Neuronal stem cell (in vitro differentiated cells): Measurements from ENCODE around the gene NPY1R.

Source experiments
- DNase-seq: peaks from one replicate; pipeline ENCODE4 v3.0.0-alpha.2; 2013; ENCODE audit warnings: low spot score
- H2AFZ ChIP-seq: one replicate; pipeline ENCODE4 v1.6.1; 2013; ENCODE audit warnings: mild to moderate bottlenecking, low read length, inconsistent platforms
- H2AK5ac ChIP-seq: 2 replicates; pipeline ENCODE4 v1.6.1; 2013; ENCODE audit warnings: low read depth, mild to moderate bottlenecking, inconsistent platforms, low read length, moderate library complexity, mixed read lengths
- H2BK120ac ChIP-seq: 2 replicates; pipeline ENCODE4 v1.6.1; 2013; ENCODE audit warnings: low read depth, mild to moderate bottlenecking, inconsistent platforms, low read length, moderate library complexity, mixed read lengths
- H2BK12ac ChIP-seq: one replicate; pipeline ENCODE4 v1.6.1; 2013; ENCODE audit warnings: low read length, inconsistent platforms
- H2BK15ac ChIP-seq: 2 replicates; pipeline ENCODE4 v1.6.1; 2013; ENCODE audit warnings: mild to moderate bottlenecking, low read length, inconsistent platforms, mixed read lengths
- H2BK5ac ChIP-seq: one replicate; pipeline ENCODE4 v1.6.1; 2013; ENCODE audit warnings: inconsistent platforms, mild to moderate bottlenecking, low read length, moderate library complexity
- H3K14ac ChIP-seq: one replicate; pipeline ENCODE4 v1.6.1; 2013; ENCODE audit warnings: low read length, inconsistent platforms
- H3K18ac ChIP-seq: 2 replicates; pipeline ENCODE4 v1.6.1; 2013; ENCODE audit warnings: low read length, inconsistent platforms
- H3K23ac ChIP-seq: 2 replicates; pipeline ENCODE4 v1.6.1; 2013; ENCODE audit warnings: low read depth, mild to moderate bottlenecking, mixed read lengths, low read length, inconsistent platforms; ENCODE audit not compliant: poor library complexity
- H3K27ac ChIP-seq: replicated peaks from 3 replicates; pipeline ENCODE4 v1.5.1; 2013; ENCODE audit warnings: low read length, inconsistent platforms
- H3K27me3 ChIP-seq, 3 experiments: 2 replicates each; pipeline ENCODE4 v1.6.1; 2013; ENCODE audit warnings: low read length in 3 of 3, mild to moderate bottlenecking in 2 of 3, inconsistent platforms in 1 of 3, low read depth in 1 of 3, mixed read lengths in 1 of 3, moderate library complexity in 1 of 3; ENCODE audit not compliant: control insufficient read depth in 3 of 3, insufficient read depth in 3 of 3
- H3K36me3 ChIP-seq, 2 donors: replicated peaks in 1 of 2; 2 replicates each; pipeline ENCODE4 v1.6.1; 2013; ENCODE audit warnings: low read length in 2 of 2; ENCODE audit not compliant: control insufficient read depth in 2 of 2, insufficient read depth in 2 of 2
- H3K4ac ChIP-seq: 2 replicates; pipeline ENCODE4 v1.6.1; 2013; ENCODE audit warnings: inconsistent platforms, mild to moderate bottlenecking, low read length, moderate library complexity
- H3K4me1 ChIP-seq, 2 donors: 1 replicate in 1 of 2; 2 replicates in 1 of 2; pipeline ENCODE4 v1.6.1; 2013; ENCODE audit warnings: low read length in 2 of 2, low read depth in 1 of 2; ENCODE audit not compliant: control insufficient read depth in 2 of 2, insufficient read depth in 1 of 2
- H3K4me2 ChIP-seq: one replicate; pipeline ENCODE4 v1.6.1; 2013; ENCODE audit warnings: mild to moderate bottlenecking, low read length, inconsistent platforms; ENCODE audit not compliant: insufficient read depth, poor library complexity, severe bottlenecking
- H3K4me3 ChIP-seq, 2 donors: 2 replicates each; pipeline ENCODE4 v1.5.1; 2013; ENCODE audit warnings: low read length in 2 of 2, mild to moderate bottlenecking in 2 of 2, inconsistent platforms in 1 of 2, moderate library complexity in 1 of 2
- H3K79me1 ChIP-seq: one replicate; pipeline ENCODE4 v1.6.1; 2013; ENCODE audit warnings: low read depth, mild to moderate bottlenecking, inconsistent platforms, low read length, moderate library complexity
- H3K9ac ChIP-seq: one replicate; pipeline ENCODE4 v1.6.1; 2013; ENCODE audit warnings: mild to moderate bottlenecking, low read depth, low read length, inconsistent platforms; ENCODE audit not compliant: poor library complexity
- H3K9me3 ChIP-seq, 2 donors: replicated peaks in 1 of 2; 2 replicates each; pipeline versions ENCODE3 to v1.6.1; 2013; ENCODE audit warnings: low read length in 2 of 2, mild to moderate bottlenecking in 2 of 2, inconsistent platforms in 1 of 2, low read depth in 1 of 2, mixed read lengths in 1 of 2, moderate library complexity in 1 of 2; ENCODE audit not compliant: control insufficient read depth in 2 of 2, insufficient read depth in 1 of 2
- H4K8ac ChIP-seq: one replicate; pipeline ENCODE4 v1.6.1; 2013; ENCODE audit warnings: low read depth, mild to moderate bottlenecking, inconsistent platforms, low read length, moderate library complexity
- H4K91ac ChIP-seq: one replicate; pipeline ENCODE4 v1.6.1; 2013; ENCODE audit warnings: low read length, low read depth, mild to moderate bottlenecking, inconsistent platforms; ENCODE audit not compliant: poor library complexity
- WGBS, 2 donors: extraction: QIAGEN DNeasy Blood & Tissue Kit; methylation state at CpG; one replicate each; pipeline ENCODE4 v1.1.7; 2013; ENCODE audit warnings: missing lambda C conversion rate in 2 of 2, mixed read lengths in 1 of 2; ENCODE audit not compliant: insufficient read length in 2 of 2, insufficient replicate concordance in 1 of 2; ENCODE audit errors: extremely low coverage in 2 of 2; 5-methylcytosine and 5-hydroxymethylcytosine counted together

Gene NPY1R

DNA sequence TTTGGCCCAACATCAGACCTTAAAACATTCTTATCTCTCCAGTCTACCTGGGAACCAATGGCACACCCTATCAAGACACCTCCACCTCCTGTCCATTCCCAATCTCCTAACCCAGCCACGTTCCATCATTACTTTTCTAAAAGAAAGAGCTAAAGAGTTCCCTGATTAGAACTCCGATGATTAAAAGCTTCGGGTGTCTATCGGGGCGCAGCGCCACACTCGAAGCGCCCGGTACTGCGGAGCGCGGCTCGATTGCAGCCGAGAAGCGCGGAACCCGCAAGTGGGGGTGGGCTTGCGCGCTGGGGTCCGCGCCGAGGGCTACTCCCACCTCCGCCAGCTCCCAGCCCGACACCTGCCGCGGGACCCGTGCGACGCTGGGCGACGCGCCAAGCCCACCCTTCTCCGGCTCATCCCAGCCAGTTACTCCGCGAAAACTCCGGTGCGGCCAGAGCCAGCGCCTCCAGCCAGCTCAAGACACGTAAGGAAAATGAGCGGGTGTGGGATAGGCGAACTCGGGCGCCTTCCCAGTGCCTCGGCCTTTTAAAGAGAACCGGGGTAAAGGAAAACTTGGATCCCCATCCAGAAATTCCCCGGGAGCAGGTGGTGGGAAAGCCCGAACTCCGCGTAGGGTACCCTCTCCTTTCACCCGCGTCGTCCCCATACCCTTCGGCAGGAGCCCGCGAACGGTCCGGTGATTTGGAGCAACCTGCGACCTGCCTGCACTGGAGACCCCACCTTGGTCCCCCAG lies 593 bp downstream of the NPY1R start:
- Histone ChIP-seq H2BK120ac (no peak overlapping the region), H3K23ac (no peak overlapping the region), H3K4me1 (peaks cover 0 to 3% of the 10 kb centered on the region in 2 donors), H2BK5ac (no peak overlapping the region), H2AK5ac (no peak overlapping the region), H3K79me1 (no peaks in the 10 kb centered on the region), H2BK12ac (no peak overlapping the region), H4K8ac (no peak overlapping the region), H3K4me2 (peak overlapping the region; percentile 93), H3K9ac (peak overlapping the region; percentile 82), H3K14ac (no peak overlapping the region), H3K4me3 (peak overlapping the region; percentile 56 to 89), H2BK15ac (no peak overlapping the region), H3K27me3 (peaks cover 0 to 43% (median 7%) of the 10 kb centered on the region in 3 experiments), H3K18ac (peak overlapping the region; percentile 68), H2AFZ (peak overlapping the region; percentile 97), H3K27ac (no peak overlapping the region), H3K9me3 (peaks cover 4% of the 10 kb centered on the region in 2 donors), H3K4ac (no peak overlapping the region), H3K36me3 (no peaks in the 10 kb centered on the region), H4K91ac (no peak overlapping the region)
- peak; percentile 38 for DNase-seq
- WGBS, 2 donors, result no CpG with 5 or more reads among the region's 58 CpGs

DNA sequence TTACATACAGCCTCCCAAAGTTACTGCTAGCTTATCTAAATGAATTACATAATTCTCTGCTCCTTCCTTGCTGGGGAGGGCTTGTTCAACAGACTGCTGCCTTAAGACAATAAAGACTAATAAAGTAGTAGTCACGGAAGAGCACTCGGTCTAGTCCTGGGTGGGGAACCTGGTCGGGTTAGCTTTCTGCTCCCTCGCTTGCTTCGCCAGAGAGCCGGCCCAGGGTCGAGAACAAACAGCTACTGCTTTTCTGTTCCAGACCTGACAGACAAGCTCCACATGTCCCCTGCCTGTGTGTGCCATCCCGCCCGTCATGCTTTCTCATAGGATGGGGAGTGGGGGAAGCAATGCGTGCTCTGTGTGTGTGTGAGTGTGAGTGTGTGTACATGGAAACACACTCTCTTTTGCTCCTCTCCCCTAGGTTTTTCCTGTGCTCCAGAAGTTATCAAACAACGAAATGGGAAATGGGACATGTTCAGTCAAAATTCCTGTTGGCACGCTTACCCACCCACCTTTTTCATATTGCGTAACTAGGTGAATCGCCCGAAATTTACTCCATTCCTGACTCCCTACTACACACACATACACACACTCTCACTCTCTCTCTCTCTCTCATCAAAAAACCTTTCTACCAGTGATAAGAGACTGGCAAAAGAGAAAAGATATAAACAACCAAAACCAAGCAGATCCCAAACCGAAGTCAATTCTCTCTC lies 1.3 kb downstream of the NPY1R start:
- DNase-seq, result no peak
- H2AK5ac ChIP-seq, result no peak overlapping the region
- H3K27me3 ChIP-seq, result peaks cover 0 to 39% (median 7%) of the 10 kb centered on the region in 3 experiments
- no peak overlapping the region for H3K18ac ChIP-seq
- no peak overlapping the region for H3K14ac ChIP-seq
- peaks cover 4% of the 10 kb centered on the region in 2 donors for H3K9me3 ChIP-seq
- peaks cover 0 to 3% of the 10 kb centered on the region in 2 donors for H3K4me1 ChIP-seq
- H3K27ac ChIP-seq, result no peak overlapping the region
- H2AFZ ChIP-seq, result peak overlapping the region; percentile 97
- no peak overlapping the region for H2BK5ac ChIP-seq
- H2BK120ac ChIP-seq, result no peak overlapping the region
- H3K23ac ChIP-seq, result no peak overlapping the region
- H3K4me3 ChIP-seq, result no peak overlapping the region
- no peak overlapping the region for H4K8ac ChIP-seq
- H3K9ac ChIP-seq, result no peak overlapping the region
- WGBS, 2 donors, result 100% methylated on average over 2 of the region's 16 CpGs; no CpG with 5 or more reads in 1 of the 2 donors
- no peak overlapping the region for H2BK12ac ChIP-seq
- peak overlapping the region; percentile 93 for H3K4me2 ChIP-seq
- H3K36me3 ChIP-seq, result no peaks in the 10 kb centered on the region
- H4K91ac ChIP-seq, result no peak overlapping the region
- no peak overlapping the region for H3K4ac ChIP-seq
- no peak overlapping the region for H2BK15ac ChIP-seq
- no peaks in the 10 kb centered on the region for H3K79me1 ChIP-seq

DNA sequence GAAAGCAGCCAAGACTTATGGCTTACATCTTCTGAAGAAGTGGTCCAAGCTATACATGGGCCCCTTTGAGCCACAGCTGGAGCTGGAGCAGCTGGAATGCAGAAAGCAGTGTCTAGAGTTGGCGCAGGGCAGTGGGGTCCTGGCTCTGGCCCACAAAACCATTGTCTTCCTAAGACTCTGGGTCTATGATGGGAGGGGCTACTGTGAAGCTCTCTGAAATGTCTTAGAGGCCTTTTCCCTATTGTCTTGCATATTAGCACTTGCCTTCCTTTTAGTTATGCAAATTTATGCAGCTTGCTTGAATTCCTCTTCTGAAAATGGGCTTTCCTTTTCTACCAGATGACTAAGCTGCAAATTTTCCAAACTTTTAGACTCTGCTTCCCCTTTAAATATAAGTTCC lies 15.3 kb downstream of the NPY1R start:
- no peaks in the 10 kb centered on the region for H3K36me3 ChIP-seq

GRCh38 chr4:163309466-163309865 lies 22.9 kb downstream of the NPY1R start:
- H2AK5ac ChIP-seq, result no peak overlapping the region
- WGBS, 2 donors, result no CpG with 5 or more reads among the region's 1 CpG
- no peak overlapping the region for H4K8ac ChIP-seq
- no peak overlapping the region for H2BK12ac ChIP-seq
- H4K91ac ChIP-seq, result no peak overlapping the region
- no peaks in the 10 kb centered on the region for H3K79me1 ChIP-seq
- no peak overlapping the region for H2BK15ac ChIP-seq
- DNase-seq, result no peak
- H3K4me3 ChIP-seq, result no peak overlapping the region
- H3K14ac ChIP-seq, result no peak overlapping the region
- H2BK5ac ChIP-seq, result no peak overlapping the region
- H3K23ac ChIP-seq, result no peak overlapping the region
- no peak overlapping the region for H3K4ac ChIP-seq
- H3K4me1 ChIP-seq, result no peaks in the 10 kb centered on the region
- H3K9me3 ChIP-seq, result no peaks in the 10 kb centered on the region
- no peak overlapping the region for H3K27ac ChIP-seq
- no peak overlapping the region for H3K4me2 ChIP-seq
- no peaks in the 10 kb centered on the region for H3K27me3 ChIP-seq
- H2BK120ac ChIP-seq, result no peak overlapping the region
- H2AFZ ChIP-seq, result no peak overlapping the region
- H3K18ac ChIP-seq, result no peak overlapping the region
- no peak overlapping the region for H3K9ac ChIP-seq
- H3K36me3 ChIP-seq, result no peaks in the 10 kb centered on the region

More for the DNA sequence above, 15.3 kb downstream of the NPY1R start:
- no peak overlapping the region for H2BK15ac ChIP-seq
- H3K27ac ChIP-seq, result no peak overlapping the region
- no peak overlapping the region for H3K14ac ChIP-seq
- H3K4me2 ChIP-seq, result no peak overlapping the region
- H2AK5ac ChIP-seq, result no peak overlapping the region
- WGBS, 2 donors, result no CpG with 5 or more reads among the region's 1 CpG
- no peak overlapping the region for H2BK5ac ChIP-seq
- no peak overlapping the region for H2AFZ ChIP-seq
- H3K27me3 ChIP-seq, result no peaks in the 10 kb centered on the region
- no peak overlapping the region for H3K9ac ChIP-seq
- no peak overlapping the region for H3K4ac ChIP-seq
- H2BK120ac ChIP-seq, result no peak overlapping the region
- H3K23ac ChIP-seq, result no peak overlapping the region
- peaks cover 3 to 5% of the 10 kb centered on the region in 2 donors for H3K9me3 ChIP-seq
- DNase-seq, result no peak
- no peak overlapping the region for H3K18ac ChIP-seq
- no peaks in the 10 kb centered on the region for H3K79me1 ChIP-seq
- no peaks in the 10 kb centered on the region for H3K4me1 ChIP-seq
- H4K91ac ChIP-seq, result no peak overlapping the region
- no peak overlapping the region for H4K8ac ChIP-seq
- H3K4me3 ChIP-seq, result peak overlapping the region in 1 of 2 donors; percentile 67
- H2BK12ac ChIP-seq, result no peak overlapping the region
